SK-N-SH (cell line): ENCODE data around the gene PHLPP2.

Source experiments
- CHD2 ChIP-seq: fragments of 150-350 bp; IDR thresholded peaks from 2 replicates; pipeline ENCODE4 v1.6.1; 2018; ENCODE audit warnings: low read length; ENCODE audit not compliant: partially characterized antibody
- CTCF ChIP-seq: fragments of 200-600 bp; sonication (generic); IDR thresholded peaks from 2 replicates; pipeline ENCODE4 v1.6.1; 2017; ENCODE audit warnings: antibody characterized with exemption, mild to moderate bottlenecking, moderate library complexity
- EP300 ChIP-seq, 2 experiments: IDR thresholded peaks; 2 replicates each; pipeline versions ENCODE4 v1.4.0 to v1.6.1; 2012; ENCODE audit warnings: borderline replicate concordance in 1 of 2, low read depth in 1 of 2, low read length in 1 of 2
- GABPA ChIP-seq: IDR thresholded peaks from 2 replicates; pipeline ENCODE4 v1.4.0; 2012; ENCODE audit warnings: low read depth, mild to moderate bottlenecking
- JUND ChIP-seq: IDR thresholded peaks from 2 replicates; pipeline ENCODE4 v1.4.0; 2012
- NFIC ChIP-seq: IDR thresholded peaks from 2 replicates; pipeline ENCODE4 v1.4.0; 2012; ENCODE audit warnings: borderline replicate concordance
- POLR2AphosphoS5 ChIP-seq: IDR thresholded peaks from 2 replicates; pipeline ENCODE4 v1.6.1; 2012; ENCODE audit warnings: low read depth, low read length
- RAD21 ChIP-seq: IDR thresholded peaks from 2 replicates; pipeline ENCODE4 v1.6.1; 2012; ENCODE audit warnings: mild to moderate bottlenecking, low read length
- RXRA ChIP-seq: IDR thresholded peaks from 2 replicates; pipeline ENCODE4 v1.4.0; 2012; ENCODE audit warnings: low read depth, mild to moderate bottlenecking, borderline replicate concordance
- SIN3A ChIP-seq: IDR thresholded peaks from 2 replicates; pipeline ENCODE4 v1.6.1; 2012; ENCODE audit warnings: low read depth, mild to moderate bottlenecking, low read length, moderate library complexity, borderline replicate concordance
- TAF1 ChIP-seq: IDR thresholded peaks from 2 replicates; pipeline ENCODE4 v1.6.1; 2012; ENCODE audit warnings: low read depth, mild to moderate bottlenecking, low read length, moderate library complexity, borderline replicate concordance

- TF ChIP-seq NFIC (no peak), CTCF (no peak), RXRA (no peak), SIN3A (no peak), TAF1 (no peak), JUND (no peak), CHD2 (no peak), POLR2AphosphoS5 (no peak), RAD21 (no peak), EP300 (IDR thresholded peaks at IDR 0.05; ENCODE audit: borderline replicate concordance in 1 of 2, low read depth in 1 of 2, low read length in 1 of 2) (no peak), GABPA (no peak)
These were observed 31.3 kb downstream of the PHLPP2 start for GRCh38 chr16:71693164-71693563.
